DOHH2 (cell line): Measurements from ENCODE around the gene FOSB.
A peak's percentile ranks its signal among the peaks of the same experiment; 100 is the strongest.

ENCODE experiments used
- H3F3A ChIP-seq: fragments of 200-600 bp; sonication (generic), shearing (Covaris generic); 2 replicates; pipeline ENCODE4 v1.6.0; 2016; ENCODE audit warnings: antibody characterized with exemption, mild to moderate bottlenecking; ENCODE audit not compliant: control insufficient read depth, insufficient read depth
- H3K27ac ChIP-seq: fragments of 200-600 bp; sonication (generic); 2 replicates; pipeline ENCODE4 v1.5.1; 2014; ENCODE audit warnings: low read depth, mild to moderate bottlenecking, low read length, moderate library complexity
- H3K27me3 ChIP-seq: fragments of 200-600 bp; sonication (generic); 2 replicates; pipeline ENCODE4 v1.6.1; 2014; ENCODE audit warnings: mild to moderate bottlenecking, low read length, mixed read lengths; ENCODE audit not compliant: control insufficient read depth
- H3K36me3 ChIP-seq: fragments of 200-600 bp; sonication (generic); 2 replicates; pipeline ENCODE4 v1.6.1; 2014; ENCODE audit warnings: mild to moderate bottlenecking, low read length, moderate library complexity, mixed read lengths; ENCODE audit not compliant: control insufficient read depth
- H3K4me1 ChIP-seq: fragments of 200-600 bp; sonication (generic); 2 replicates; pipeline ENCODE4 v1.6.1; 2014; ENCODE audit warnings: mild to moderate bottlenecking, low read length, mixed read lengths; ENCODE audit not compliant: control insufficient read depth
- H3K4me2 ChIP-seq: fragments of 200-600 bp; sonication (generic); 2 replicates; pipeline ENCODE4 v1.6.0; 2014; ENCODE audit warnings: mild to moderate bottlenecking, low read length, moderate library complexity
- H3K4me3 ChIP-seq: fragments of 200-600 bp; sonication (generic); 2 replicates; pipeline ENCODE4 v1.5.1; 2014; ENCODE audit warnings: mild to moderate bottlenecking, low read length, mixed read lengths
- H3K79me2 ChIP-seq: fragments of 200-600 bp; sonication (generic); 2 replicates; pipeline ENCODE4 v1.6.1; 2014; ENCODE audit warnings: mild to moderate bottlenecking, low read length, mixed read lengths; ENCODE audit not compliant: control insufficient read depth
- H3K9me2 ChIP-seq: fragments of 200-600 bp; sonication (generic); replicated peaks from 2 replicates; pipeline ENCODE4 v1.6.1; 2014; ENCODE audit warnings: mild to moderate bottlenecking, low read length, mixed read lengths; ENCODE audit not compliant: control insufficient read depth
- H3K9me3 ChIP-seq: fragments of 200-600 bp; sonication (generic); 2 replicates; pipeline ENCODE4 v1.6.1; 2014; ENCODE audit warnings: antibody characterized with exemption, low read length, mixed read lengths; ENCODE audit not compliant: control insufficient read depth, insufficient read depth
- H4K20me1 ChIP-seq: fragments of 200-600 bp; sonication (generic); 2 replicates; pipeline ENCODE4 v1.6.0; 2014; ENCODE audit warnings: low read depth, mild to moderate bottlenecking, antibody characterized with exemption, low read length, moderate library complexity; ENCODE audit not compliant: control insufficient read depth, insufficient read depth
- EZH2phosphoT487 ChIP-seq: fragments of 200-600 bp; sonication (generic); IDR thresholded peaks from 2 replicates; pipeline ENCODE4 v1.6.1; 2017; ENCODE audit warnings: borderline replicate concordance, mild to moderate bottlenecking, antibody characterized with exemption, low read length, moderate library complexity, mixed read lengths
- TF ChIP-seq, protein P1 (sequence below): fragments of 200-600 bp; sonication (generic); IDR thresholded peaks from one replicate; pipeline ENCODE4 v1.5.1; 2014; ENCODE audit warnings: antibody characterized with exemption, mild to moderate bottlenecking, low read depth, low read length; ENCODE audit not compliant: poor library complexity, severe bottlenecking

Gene FOSB

GRCh38 chr19:45440259-45440638 is 27.5 kb upstream of the FOSB start:
- peak overlapping the region; percentile 60 for H3K27ac ChIP-seq
- H3K9me3 ChIP-seq: no peaks in the 10 kb centered on the region
- peak overlapping the region; percentile 75 for H3K4me3 ChIP-seq
- H4K20me1 ChIP-seq: no peaks in the 10 kb centered on the region
- H3K27me3 ChIP-seq: no peaks in the 10 kb centered on the region
- H3K79me2 ChIP-seq: no peaks in the 10 kb centered on the region
- H3K4me2 ChIP-seq: peak overlapping the region; percentile 69
- H3K4me1 ChIP-seq: peaks cover 48% of the 10 kb centered on the region
- no peaks in the 10 kb centered on the region for H3K9me2 ChIP-seq
- no peaks in the 10 kb centered on the region for H3K36me3 ChIP-seq
- peaks cover 34% of the 10 kb centered on the region for H3F3A ChIP-seq
- TF ChIP-seq, protein P1, sequence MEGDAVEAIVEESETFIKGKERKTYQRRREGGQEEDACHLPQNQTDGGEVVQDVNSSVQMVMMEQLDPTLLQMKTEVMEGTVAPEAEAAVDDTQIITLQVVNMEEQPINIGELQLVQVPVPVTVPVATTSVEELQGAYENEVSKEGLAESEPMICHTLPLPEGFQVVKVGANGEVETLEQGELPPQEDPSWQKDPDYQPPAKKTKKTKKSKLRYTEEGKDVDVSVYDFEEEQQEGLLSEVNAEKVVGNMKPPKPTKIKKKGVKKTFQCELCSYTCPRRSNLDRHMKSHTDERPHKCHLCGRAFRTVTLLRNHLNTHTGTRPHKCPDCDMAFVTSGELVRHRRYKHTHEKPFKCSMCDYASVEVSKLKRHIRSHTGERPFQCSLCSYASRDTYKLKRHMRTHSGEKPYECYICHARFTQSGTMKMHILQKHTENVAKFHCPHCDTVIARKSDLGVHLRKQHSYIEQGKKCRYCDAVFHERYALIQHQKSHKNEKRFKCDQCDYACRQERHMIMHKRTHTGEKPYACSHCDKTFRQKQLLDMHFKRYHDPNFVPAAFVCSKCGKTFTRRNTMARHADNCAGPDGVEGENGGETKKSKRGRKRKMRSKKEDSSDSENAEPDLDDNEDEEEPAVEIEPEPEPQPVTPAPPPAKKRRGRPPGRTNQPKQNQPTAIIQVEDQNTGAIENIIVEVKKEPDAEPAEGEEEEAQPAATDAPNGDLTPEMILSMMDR: no peak
- TF ChIP-seq EZH2phosphoT487: no peak

- H3K9me2 ChIP-seq: no peaks in the 10 kb centered on the region
- H3K4me1 ChIP-seq: peaks cover 49% of the 10 kb centered on the region
- H3K9me3 ChIP-seq: no peaks in the 10 kb centered on the region
- H3F3A ChIP-seq: peaks cover 37% of the 10 kb centered on the region
- H3K27me3 ChIP-seq: no peaks in the 10 kb centered on the region
- H4K20me1 ChIP-seq: no peaks in the 10 kb centered on the region
- peak overlapping the region; percentile 60 for H3K27ac ChIP-seq
- no peaks in the 10 kb centered on the region for H3K36me3 ChIP-seq
- no peak overlapping the region for H3K4me3 ChIP-seq
- no peaks in the 10 kb centered on the region for H3K79me2 ChIP-seq
- H3K4me2 ChIP-seq: peak overlapping the region; percentile 69
- TF ChIP-seq EZH2phosphoT487: no peak
- TF ChIP-seq, protein P1: no peak
Measured at GRCh38 chr19:45440873-45441654, 26.7 kb upstream of the FOSB start.

- no peaks in the 10 kb centered on the region for H3K36me3 ChIP-seq
- no peaks in the 10 kb centered on the region for H4K20me1 ChIP-seq
- H3K79me2 ChIP-seq: no peaks in the 10 kb centered on the region
- peaks cover 49% of the 10 kb centered on the region for H3K4me1 ChIP-seq
- H3K9me2 ChIP-seq: no peaks in the 10 kb centered on the region
- no peak overlapping the region for H3K27ac ChIP-seq
- no peak for TF ChIP-seq EZH2phosphoT487
- TF ChIP-seq, protein P1: no peak
- H3K4me2 ChIP-seq: peak overlapping the region; percentile 97; the same call in 1 of the 2 replicates
- H3K9me3 ChIP-seq: no peaks in the 10 kb centered on the region
- peaks cover 37% of the 10 kb centered on the region for H3F3A ChIP-seq
- H3K4me3 ChIP-seq: no peak overlapping the region
- H3K27me3 ChIP-seq: no peaks in the 10 kb centered on the region
Measured at GRCh38 chr19:45442408-45442777, 25.4 kb upstream of the FOSB start.
